GM10847 (cell line): Measurements from ENCODE around the gene NLGN4X.

ENCODE experiments used
- POLR2A ChIP-seq: IDR thresholded peaks from 2 replicates; pipeline ENCODE4 v1.6.1; 2011; ENCODE audit not compliant: insufficient read length; ENCODE audit errors: extremely low read depth

Gene NLGN4X

GRCh38 chrX:5979338-5979737 lies 249.3 kb downstream of the NLGN4X start:
- no peak for TF ChIP-seq POLR2A

GRCh38 chrX:5976332-5976731 lies 252.3 kb downstream of the NLGN4X start:
- no peak for TF ChIP-seq POLR2A

GRCh38 chrX:5971300-5971699 lies 257.4 kb downstream of the NLGN4X start:
- TF ChIP-seq POLR2A, result no peak

- no peak for TF ChIP-seq POLR2A
These were observed 263.3 kb downstream of the NLGN4X start for GRCh38 chrX:5965406-5965805.

- no peak for TF ChIP-seq POLR2A
These were observed 269.4 kb downstream of the NLGN4X start for GRCh38 chrX:5959286-5959685.

GRCh38 chrX:5958523-5958922 lies 270.1 kb downstream of the NLGN4X start:
- no peak for TF ChIP-seq POLR2A

- no peak for TF ChIP-seq POLR2A
These were observed 271.2 kb downstream of the NLGN4X start for GRCh38 chrX:5957506-5957905.

GRCh38 chrX:5936438-5936837 lies 292.2 kb downstream of the NLGN4X start:
- TF ChIP-seq POLR2A, result no peak

- TF ChIP-seq POLR2A, result no peak
These were observed 300.4 kb downstream of the NLGN4X start for GRCh38 chrX:5928224-5928623.

GRCh38 chrX:5916945-5917344 lies 311.7 kb downstream of the NLGN4X start:
- no peak for TF ChIP-seq POLR2A

- no peak for TF ChIP-seq POLR2A
These were observed 312.9 kb downstream of the NLGN4X start for GRCh38 chrX:5915783-5916182.

GRCh38 chrX:5907207-5907606 lies 321.5 kb downstream of the NLGN4X start:
- no peak for TF ChIP-seq POLR2A

- no peak for TF ChIP-seq POLR2A
These were observed 330.2 kb downstream of the NLGN4X start for GRCh38 chrX:5898463-5898862.

GRCh38 chrX:5891378-5891777 lies 337.3 kb downstream of the NLGN4X start:
- no peak for TF ChIP-seq POLR2A

GRCh38 chrX:5876984-5877596 lies 351.6 kb downstream of the NLGN4X start:
- TF ChIP-seq POLR2A, result no peak

- no peak for TF ChIP-seq POLR2A
These were observed 358.4 kb downstream of the NLGN4X start for GRCh38 chrX:5870238-5870637.

GRCh38 chrX:5869786-5870185 lies 358.9 kb downstream of the NLGN4X start:
- no peak for TF ChIP-seq POLR2A
